Measurements from ENCODE around the gene PARD3B.
"Not testable (repeated sequence)": the region's sequence is repeated elsewhere in the genome, so short reads cannot be mapped to it uniquely, and the experiment has no call there.

PARD3B gene

DNA sequence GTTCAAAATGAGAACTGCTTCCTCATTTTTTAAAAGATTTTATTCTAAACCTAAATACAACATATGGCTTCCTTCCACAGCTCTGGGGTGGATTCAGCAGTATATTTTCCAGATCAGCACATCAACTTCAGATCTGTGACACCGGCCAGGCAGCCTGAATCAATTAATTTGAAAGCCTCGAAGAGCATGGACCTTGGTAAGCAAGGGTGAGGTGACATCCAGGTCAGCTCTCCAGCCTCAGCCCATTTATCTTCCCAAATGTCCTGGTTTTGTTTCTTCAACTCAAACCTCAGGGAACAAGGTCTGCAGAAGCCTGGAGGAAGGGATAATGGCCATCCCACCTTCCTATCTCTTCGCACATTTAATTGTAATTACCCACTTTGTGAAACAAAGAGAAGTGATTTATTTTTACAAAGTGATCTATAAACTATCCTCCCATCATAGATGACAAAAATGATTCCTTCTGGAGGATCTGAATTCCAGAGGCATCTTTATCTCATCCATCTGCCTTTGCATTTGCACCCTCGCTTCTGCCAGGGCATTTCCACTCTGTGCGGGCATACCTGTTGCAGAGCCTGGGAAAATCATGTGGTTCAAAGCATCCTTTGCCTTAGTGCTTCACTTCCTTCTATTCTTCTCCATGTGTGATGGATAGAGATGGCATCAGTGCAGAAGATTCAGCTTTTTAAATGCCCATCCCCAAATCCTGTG is 648.0 kb downstream of the PARD3B start:
- Mint-ChIP-seq H3K27ac (ENCODE audit: low read depth) (no peak overlapping the region), H3K4me1 (no peaks in the 10 kb centered on the region), H3K4me3 (no peak overlapping the region), H3K9me3 (no peaks in the 10 kb centered on the region), H3K36me3 (ENCODE audit: insufficient read depth) (no peaks in the 10 kb centered on the region), H3K27me3 (no peaks in the 10 kb centered on the region)
- DNase-seq (ENCODE audit: low spot score in 2 of 2) = no peak
- no peak for ATAC-seq (replicated peaks; ENCODE audit: extremely low read depth, poor library complexity, severe bottlenecking)

DNA sequence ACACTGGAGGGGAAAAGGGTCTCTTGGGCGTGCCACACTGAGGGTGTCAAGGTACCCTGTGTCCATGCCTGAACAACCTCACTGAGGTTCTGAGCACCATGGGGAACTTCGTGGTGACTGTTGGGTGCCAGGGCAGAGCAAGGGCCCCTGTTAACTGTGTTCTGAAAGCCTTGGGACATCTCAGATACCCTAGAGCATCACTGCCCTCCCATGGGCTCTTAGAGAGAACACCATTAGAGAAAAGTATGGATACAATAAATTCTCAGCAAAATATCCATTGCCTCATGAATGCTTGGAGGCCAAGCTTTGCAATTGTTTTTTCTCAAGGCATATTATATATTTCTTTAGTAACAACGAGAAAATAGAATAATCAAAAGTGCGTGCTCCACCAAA is 648.6 kb downstream of the PARD3B start:
- no peaks in the 10 kb centered on the region for H3K36me3 Mint-ChIP-seq (ENCODE audit: insufficient read depth)
- ATAC-seq (replicated peaks; ENCODE audit: extremely low read depth, poor library complexity, severe bottlenecking) (no peak), DNase-seq (ENCODE audit: low spot score in 2 of 2) (no peak)
- no peak overlapping the region for H3K4me3 Mint-ChIP-seq
- H3K27ac Mint-ChIP-seq (ENCODE audit: low read depth) = no peak overlapping the region
- no peaks in the 10 kb centered on the region for H3K9me3 Mint-ChIP-seq
- no peaks in the 10 kb centered on the region for H3K4me1 Mint-ChIP-seq
- no peaks in the 10 kb centered on the region for H3K27me3 Mint-ChIP-seq

DNA sequence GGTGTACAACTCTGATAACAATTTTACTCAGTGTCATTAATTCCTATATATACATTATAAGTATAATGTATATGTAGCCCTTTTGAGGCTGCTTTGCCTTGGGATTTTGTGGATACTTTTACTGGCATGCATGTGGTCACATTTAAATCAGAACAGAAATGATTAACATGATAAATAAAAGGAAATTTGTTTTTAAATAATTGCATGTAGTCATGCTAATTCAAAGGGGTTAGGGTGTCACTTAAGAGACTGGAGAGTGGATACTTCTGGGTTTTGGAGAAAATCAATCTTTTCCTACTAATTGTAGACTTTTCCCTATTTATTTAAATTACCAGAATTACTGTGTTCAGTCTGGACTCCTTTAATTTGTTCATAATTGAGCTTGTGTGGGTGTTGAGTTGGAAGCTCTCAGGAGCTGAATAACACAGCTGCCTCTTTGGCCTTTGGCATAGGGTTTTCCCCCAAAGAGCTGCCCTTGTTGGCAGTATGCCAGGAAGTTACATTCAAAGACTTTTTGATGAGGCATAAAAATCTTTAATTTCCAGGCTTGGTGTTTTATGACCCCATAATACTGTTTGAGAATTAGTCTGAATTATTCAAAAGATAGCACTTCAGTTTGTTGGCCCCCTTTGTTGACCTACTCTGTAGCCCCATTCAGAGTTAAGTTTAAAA is 652.3 kb downstream of the PARD3B start:
- Mint-ChIP-seq H3K27me3 (no peaks in the 10 kb centered on the region), H3K4me1 (no peaks in the 10 kb centered on the region), H3K27ac (ENCODE audit: low read depth) (no peak overlapping the region), H3K4me3 (no peak overlapping the region), H3K9me3 (no peaks in the 10 kb centered on the region), H3K36me3 (ENCODE audit: insufficient read depth) (no peaks in the 10 kb centered on the region)
- no peak for ATAC-seq (replicated peaks; ENCODE audit: extremely low read depth, poor library complexity, severe bottlenecking)
- DNase-seq (ENCODE audit: low spot score in 2 of 2) = no peak

DNA sequence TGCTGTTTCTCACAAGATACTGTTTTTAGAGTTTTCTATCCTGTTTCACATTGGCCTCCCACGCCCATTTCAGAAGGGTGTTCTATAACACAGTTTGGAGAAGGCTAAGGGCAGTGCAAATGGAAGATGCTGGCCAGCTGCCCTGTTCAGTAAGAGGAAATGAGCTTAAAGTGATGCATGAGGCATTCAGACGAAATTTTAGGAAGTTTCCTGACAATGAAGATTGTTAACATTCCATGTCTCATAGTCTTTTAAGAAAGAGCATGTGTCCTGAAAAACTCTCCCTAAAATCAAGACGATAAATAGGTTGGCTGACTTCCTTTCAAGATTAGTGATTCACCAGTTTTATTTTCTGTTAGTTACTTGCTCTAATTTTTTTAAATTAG is 652.9 kb downstream of the PARD3B start:
- no peaks in the 10 kb centered on the region for H3K4me1 Mint-ChIP-seq
- no peak overlapping the region for H3K27ac Mint-ChIP-seq (ENCODE audit: low read depth)
- ATAC-seq (replicated peaks; ENCODE audit: extremely low read depth, poor library complexity, severe bottlenecking) (no peak), DNase-seq (ENCODE audit: low spot score in 2 of 2) (no peak)
- H3K4me3 Mint-ChIP-seq = no peak overlapping the region
- no peaks in the 10 kb centered on the region for H3K36me3 Mint-ChIP-seq (ENCODE audit: insufficient read depth)
- H3K27me3 Mint-ChIP-seq = no peaks in the 10 kb centered on the region
- H3K9me3 Mint-ChIP-seq = no peaks in the 10 kb centered on the region

DNA sequence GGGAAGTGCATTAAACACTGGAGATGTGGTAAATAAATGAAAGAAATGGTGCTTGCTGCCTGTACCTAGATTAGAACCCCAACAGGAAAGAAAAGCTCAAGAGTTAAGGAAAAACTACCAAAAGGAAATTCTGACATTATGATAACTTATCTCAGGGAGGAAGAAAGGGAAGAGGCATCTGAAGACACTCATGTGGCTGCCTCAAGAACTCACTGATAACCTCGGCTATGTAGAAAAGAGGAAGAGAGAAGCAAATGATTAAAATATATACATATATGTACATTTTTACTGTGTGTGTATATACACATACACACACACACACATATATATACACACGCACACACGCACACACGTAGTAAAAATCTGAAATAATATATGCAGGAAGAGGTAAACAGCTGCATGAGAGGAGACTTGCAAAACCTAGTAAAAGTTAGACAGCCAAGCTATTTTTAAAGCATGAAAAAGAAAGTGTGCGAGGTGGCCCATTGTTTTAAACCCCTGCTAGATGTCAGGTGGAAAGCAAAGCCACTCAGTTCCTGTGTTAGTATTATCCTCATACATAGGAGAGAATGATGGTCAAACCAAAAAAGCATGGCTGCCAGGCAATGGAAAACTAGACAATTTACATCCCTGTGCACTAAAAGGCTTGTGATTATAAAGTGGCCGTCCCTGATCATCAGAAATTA is 654.0 kb downstream of the PARD3B start:
- DNase-seq (ENCODE audit: low spot score in 2 of 2) = no peak

DNA sequence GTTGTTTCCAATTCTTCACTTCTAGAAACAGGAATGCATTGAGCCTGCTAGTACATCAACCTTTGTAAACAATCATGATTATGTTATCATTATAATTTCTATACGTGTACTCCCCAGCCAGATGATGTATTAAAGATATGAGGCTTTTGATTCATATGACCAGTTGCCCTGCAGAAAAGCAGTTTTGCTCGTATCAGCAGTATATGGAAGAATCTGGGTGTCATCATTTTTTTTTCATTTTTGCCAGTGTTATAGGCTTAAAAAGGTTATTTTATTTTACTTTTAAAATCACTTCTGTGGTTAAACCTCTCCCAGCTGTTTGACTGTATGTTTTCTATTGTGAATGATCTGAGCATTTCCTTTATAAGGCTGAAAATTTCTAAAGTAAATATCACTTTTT is 665.2 kb downstream of the PARD3B start:
- Mint-ChIP-seq H3K9me3 (no peaks in the 10 kb centered on the region), H3K27me3 (no peaks in the 10 kb centered on the region), H3K27ac (ENCODE audit: low read depth) (no peak overlapping the region), H3K4me1 (no peaks in the 10 kb centered on the region), H3K36me3 (ENCODE audit: insufficient read depth) (no peaks in the 10 kb centered on the region), H3K4me3 (no peak overlapping the region)
- DNase-seq (ENCODE audit: low spot score in 2 of 2) = no peak
- ATAC-seq (replicated peaks; ENCODE audit: extremely low read depth, poor library complexity, severe bottlenecking) = no peak

More for the DNA sequence above, 654.0 kb downstream of the PARD3B start:
- no peak for ATAC-seq (replicated peaks; ENCODE audit: extremely low read depth, poor library complexity, severe bottlenecking)
- Mint-ChIP-seq H3K4me3 (no peak overlapping the region), H3K4me1 (no peaks in the 10 kb centered on the region), H3K27ac (ENCODE audit: low read depth) (no peak overlapping the region), H3K36me3 (ENCODE audit: insufficient read depth) (no peaks in the 10 kb centered on the region), H3K9me3 (peaks cover 4% of the 10 kb centered on the region), H3K27me3 (no peaks in the 10 kb centered on the region)

DNA sequence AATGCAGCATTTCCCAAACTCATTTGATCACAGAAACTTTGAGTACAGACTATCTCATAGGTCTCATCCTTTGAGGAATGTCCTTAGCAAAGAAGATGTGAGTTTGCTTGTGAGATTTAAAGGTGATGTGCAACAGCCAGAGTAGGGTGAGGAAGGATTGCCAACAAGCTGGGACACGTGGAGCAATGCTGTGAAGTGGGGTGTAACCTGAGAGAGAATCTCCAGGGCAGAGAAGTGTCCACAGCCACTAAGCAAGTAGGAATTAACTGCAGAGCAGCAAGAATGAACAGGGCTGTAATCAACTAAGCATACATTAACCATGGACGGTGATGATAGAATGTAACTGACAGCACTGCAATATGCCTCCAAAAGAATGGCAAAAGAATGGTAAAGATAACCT is 667.1 kb downstream of the PARD3B start:
- no peak overlapping the region for H3K4me3 Mint-ChIP-seq
- H3K27me3 Mint-ChIP-seq = no peaks in the 10 kb centered on the region
- no peaks in the 10 kb centered on the region for H3K9me3 Mint-ChIP-seq
- ATAC-seq (replicated peaks; ENCODE audit: extremely low read depth, poor library complexity, severe bottlenecking) = no peak
- no peaks in the 10 kb centered on the region for H3K4me1 Mint-ChIP-seq
- no peaks in the 10 kb centered on the region for H3K36me3 Mint-ChIP-seq (ENCODE audit: insufficient read depth)
- no peak overlapping the region for H3K27ac Mint-ChIP-seq (ENCODE audit: low read depth)
- DNase-seq (ENCODE audit: low spot score in 2 of 2) = no peak

DNA sequence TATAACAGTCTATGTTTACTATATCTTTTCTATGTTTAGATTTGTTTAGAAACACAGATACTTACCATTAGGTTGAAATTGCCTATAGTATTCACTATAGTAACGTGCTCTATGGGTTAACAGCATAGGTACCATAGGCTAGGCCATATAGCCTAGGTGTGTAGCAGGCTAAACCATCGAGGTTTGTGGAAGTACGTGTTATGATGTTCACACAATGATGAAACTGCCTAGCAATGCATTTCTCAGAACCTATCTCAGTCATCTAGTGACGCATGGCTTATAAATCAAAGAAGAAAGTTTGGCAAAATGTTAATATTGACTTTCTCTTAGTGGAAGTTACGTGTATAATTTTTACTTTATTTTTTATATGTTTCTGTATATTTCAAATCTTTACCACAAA is 670.8 kb downstream of the PARD3B start:
- no peaks in the 10 kb centered on the region for H3K27me3 Mint-ChIP-seq
- no peaks in the 10 kb centered on the region for H3K36me3 Mint-ChIP-seq (ENCODE audit: insufficient read depth)
- H3K9me3 Mint-ChIP-seq = no peaks in the 10 kb centered on the region
- no peaks in the 10 kb centered on the region for H3K4me1 Mint-ChIP-seq
- no peak overlapping the region for H3K4me3 Mint-ChIP-seq
- DNase-seq (ENCODE audit: low spot score in 2 of 2) = no peak
- no peak for ATAC-seq (replicated peaks; ENCODE audit: extremely low read depth, poor library complexity, severe bottlenecking)
- no peak overlapping the region for H3K27ac Mint-ChIP-seq (ENCODE audit: low read depth)

DNA sequence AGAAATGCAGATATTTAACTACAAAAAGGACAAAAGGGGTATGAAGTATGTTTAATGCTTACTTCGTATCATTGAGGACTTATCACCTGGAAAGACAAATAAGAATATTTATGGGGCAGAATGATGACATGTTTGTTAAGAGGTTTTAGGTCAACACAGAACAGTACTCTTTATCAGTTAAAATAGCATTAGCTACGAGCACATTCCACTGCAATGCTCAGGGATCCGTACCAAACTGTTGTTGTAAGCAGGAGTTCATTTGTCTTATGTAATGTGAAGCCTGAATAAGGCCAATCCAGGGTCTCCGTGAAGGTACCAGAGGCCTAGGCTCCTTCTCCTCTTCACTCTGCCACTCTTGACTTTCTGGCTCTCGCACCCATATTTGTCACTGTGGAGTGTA is 671.3 kb downstream of the PARD3B start:
- DNase-seq (ENCODE audit: low spot score in 2 of 2) (no peak), ATAC-seq (replicated peaks; ENCODE audit: extremely low read depth, poor library complexity, severe bottlenecking) (no peak)
- Mint-ChIP-seq H3K9me3 (peaks cover 3% of the 10 kb centered on the region), H3K4me3 (no peak overlapping the region), H3K36me3 (ENCODE audit: insufficient read depth) (no peaks in the 10 kb centered on the region), H3K27me3 (no peaks in the 10 kb centered on the region), H3K27ac (ENCODE audit: low read depth) (no peak overlapping the region), H3K4me1 (no peaks in the 10 kb centered on the region)

DNA sequence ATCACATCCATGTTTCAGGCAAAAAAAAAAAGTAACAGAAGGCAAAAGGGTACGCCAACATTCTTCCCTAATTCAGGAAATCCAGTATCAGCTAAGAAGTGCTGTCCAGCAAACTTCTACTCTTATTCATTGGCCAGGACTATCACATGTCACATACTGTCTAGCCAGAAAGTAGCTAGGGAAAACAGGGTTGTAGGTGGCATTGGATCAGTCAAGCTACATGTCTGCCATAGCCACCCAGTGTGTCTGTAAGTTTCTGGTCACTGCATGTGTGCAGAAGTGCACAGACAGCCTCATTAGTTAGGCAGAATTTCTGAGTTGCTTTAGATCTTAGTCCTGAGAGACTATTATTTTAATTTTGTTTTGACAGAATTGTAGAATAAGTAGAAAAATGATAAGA is 671.7 kb downstream of the PARD3B start:
- ATAC-seq (replicated peaks; ENCODE audit: extremely low read depth, poor library complexity, severe bottlenecking) (no peak), DNase-seq (ENCODE audit: low spot score in 2 of 2) (no peak)
- no peak overlapping the region for H3K4me3 Mint-ChIP-seq
- no peaks in the 10 kb centered on the region for H3K36me3 Mint-ChIP-seq (ENCODE audit: insufficient read depth)
- no peak overlapping the region for H3K27ac Mint-ChIP-seq (ENCODE audit: low read depth)
- no peaks in the 10 kb centered on the region for H3K27me3 Mint-ChIP-seq
- peaks cover 6% of the 10 kb centered on the region for H3K9me3 Mint-ChIP-seq
- no peaks in the 10 kb centered on the region for H3K4me1 Mint-ChIP-seq

DNA sequence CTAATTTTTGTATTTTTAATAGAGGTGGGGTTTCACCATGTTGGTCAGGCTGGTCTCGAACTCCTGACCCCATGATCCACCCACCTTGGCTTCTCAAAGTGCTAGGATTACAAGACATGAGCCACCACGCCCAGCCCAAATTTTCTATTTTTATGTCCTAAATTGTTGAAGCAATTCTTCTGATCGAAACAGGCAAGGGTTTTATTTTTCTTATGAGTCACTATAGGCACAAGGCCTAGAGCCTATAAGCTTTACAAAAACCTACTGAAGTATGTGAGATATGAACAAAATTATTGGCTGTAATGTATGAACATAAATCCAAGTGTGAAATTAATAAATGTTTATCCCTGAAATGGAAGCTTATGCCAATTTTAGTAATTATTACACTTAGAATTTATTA is 672.8 kb downstream of the PARD3B start:
- H3K36me3 Mint-ChIP-seq (ENCODE audit: insufficient read depth) = no peaks in the 10 kb centered on the region
- H3K27me3 Mint-ChIP-seq = no peaks in the 10 kb centered on the region
- ATAC-seq (replicated peaks; ENCODE audit: extremely low read depth, poor library complexity, severe bottlenecking) (no peak), DNase-seq (ENCODE audit: low spot score in 2 of 2) (no peak)
- no peak overlapping the region for H3K27ac Mint-ChIP-seq (ENCODE audit: low read depth)
- no peak overlapping the region for H3K4me3 Mint-ChIP-seq
- no peaks in the 10 kb centered on the region for H3K4me1 Mint-ChIP-seq
- H3K9me3 Mint-ChIP-seq = peaks cover 6% of the 10 kb centered on the region

DNA sequence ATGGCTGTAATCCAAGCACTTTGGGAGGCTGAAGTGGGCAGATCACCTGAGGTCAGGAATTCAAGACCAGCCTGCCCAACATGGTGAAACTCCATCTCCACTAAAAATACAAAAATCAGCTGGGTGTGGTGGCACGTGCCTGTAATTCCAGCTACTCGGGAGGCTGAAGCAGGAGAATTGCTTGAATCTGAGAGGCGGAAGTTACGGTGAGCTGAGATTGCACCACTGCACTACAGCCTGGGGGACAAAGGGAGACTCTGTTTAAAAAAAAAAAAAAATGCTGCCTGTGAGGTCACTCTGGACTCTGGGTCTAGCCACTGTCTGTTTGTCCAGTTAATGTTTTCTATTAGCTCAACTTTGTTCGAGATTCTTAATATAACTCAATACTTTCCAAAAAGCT is 673.5 kb downstream of the PARD3B start:
- not testable (repeated sequence) for H3K27ac Mint-ChIP-seq (ENCODE audit: low read depth); H3K9me3 Mint-ChIP-seq; ATAC-seq (replicated peaks; ENCODE audit: extremely low read depth, poor library complexity, severe bottlenecking); H3K36me3 Mint-ChIP-seq (ENCODE audit: insufficient read depth); DNase-seq (ENCODE audit: low spot score in 2 of 2); H3K4me3 Mint-ChIP-seq; H3K27me3 Mint-ChIP-seq; H3K4me1 Mint-ChIP-seq

DNA sequence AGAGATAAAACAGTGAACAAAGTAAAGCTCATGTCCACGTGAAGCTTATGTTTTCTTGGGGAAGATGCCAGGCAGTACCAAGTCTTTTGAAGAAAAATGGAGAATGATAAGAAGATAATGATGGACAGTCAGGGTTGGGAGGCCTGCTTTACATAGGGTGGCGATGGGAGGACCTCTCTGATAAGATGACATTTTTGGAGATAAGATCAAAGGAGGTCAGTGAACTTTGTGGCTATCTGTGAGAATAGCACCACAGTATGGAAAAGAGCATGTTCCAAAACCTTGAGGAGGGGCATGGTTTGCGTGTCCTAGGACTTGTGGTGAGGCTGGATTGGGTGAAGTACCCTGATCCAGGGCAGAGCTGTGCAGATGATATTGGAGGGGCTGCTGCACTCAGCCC is 675.3 kb downstream of the PARD3B start:
- no peak overlapping the region for H3K4me3 Mint-ChIP-seq
- no peaks in the 10 kb centered on the region for H3K36me3 Mint-ChIP-seq (ENCODE audit: insufficient read depth)
- DNase-seq (ENCODE audit: low spot score in 2 of 2) (no peak), ATAC-seq (replicated peaks; ENCODE audit: extremely low read depth, poor library complexity, severe bottlenecking) (no peak)
- no peaks in the 10 kb centered on the region for H3K27me3 Mint-ChIP-seq
- no peaks in the 10 kb centered on the region for H3K4me1 Mint-ChIP-seq
- no peak overlapping the region for H3K27ac Mint-ChIP-seq (ENCODE audit: low read depth)
- peaks cover 6% of the 10 kb centered on the region for H3K9me3 Mint-ChIP-seq
